Spleen (tissue), 7 donors: ENCODE measurements around the gene SUMO3.

Experiments used
- CTCF ChIP-seq, 11 experiments: fragments of 200-600 bp in 7 of 11; fragments of 450-650 bp in 4 of 11; sonication (generic) in 4 of 11; IDR thresholded peaks in 8 of 11; conservative IDR thresholded peaks in 3 of 11; 1 replicate in 7 of 11; 2 replicates in 4 of 11; pipeline versions ENCODE4 v1.4.0 to v1.8.0; 2016 to 2021; ENCODE audit warnings: antibody characterized with exemption in 11 of 11, inconsistent platforms in 4 of 11, mild to moderate bottlenecking in 1 of 11
- POLR2A ChIP-seq, 3 donors: fragments of 450-650 bp; IDR thresholded peaks; one replicate each; pipeline ENCODE4 v1.5.1; 2017; ENCODE audit warnings: antibody characterized with exemption in 3 of 3, mild to moderate bottlenecking in 1 of 3
- POLR2AphosphoS5 ChIP-seq, 3 donors: sonication (generic); formaldehyde crosslinking; IDR thresholded peaks; one replicate each; pipeline ENCODE4 v1.5.1; 2017; ENCODE audit warnings: antibody characterized with exemption in 3 of 3
- donor health status: DM: no; HTN: no; CAD: no; lungs with moderate emphysema.
- donor health status: DM: no; HTN: no; CAD: no.
- donor health status: DM: no; HTN: no; CAD: no.

GRCh38 chr21:44823179-44823660 lies 5.4 kb upstream of the SUMO3 start:
- TF ChIP-seq CTCF (IDR thresholded peaks at IDR 0.05 in 8 of 11, conservative IDR thresholded peaks at IDR 0.05 in 3 of 11): no peak
- TF ChIP-seq POLR2AphosphoS5 (IDR thresholded peaks at IDR 0.05): no peak
- TF ChIP-seq POLR2A (IDR thresholded peaks at IDR 0.05): no peak
